ENCODE results near the gene STK32C. TPM values are rescaled to one million over a fixed set of nuclear protein-coding genes. Genes with fewer than 3 reads are reported as not detected.

Gene STK32C
- total and polyA plus RNA-seq, 8 donors: 3.3 to 13.2 (median 5.2) TPM

DNA sequence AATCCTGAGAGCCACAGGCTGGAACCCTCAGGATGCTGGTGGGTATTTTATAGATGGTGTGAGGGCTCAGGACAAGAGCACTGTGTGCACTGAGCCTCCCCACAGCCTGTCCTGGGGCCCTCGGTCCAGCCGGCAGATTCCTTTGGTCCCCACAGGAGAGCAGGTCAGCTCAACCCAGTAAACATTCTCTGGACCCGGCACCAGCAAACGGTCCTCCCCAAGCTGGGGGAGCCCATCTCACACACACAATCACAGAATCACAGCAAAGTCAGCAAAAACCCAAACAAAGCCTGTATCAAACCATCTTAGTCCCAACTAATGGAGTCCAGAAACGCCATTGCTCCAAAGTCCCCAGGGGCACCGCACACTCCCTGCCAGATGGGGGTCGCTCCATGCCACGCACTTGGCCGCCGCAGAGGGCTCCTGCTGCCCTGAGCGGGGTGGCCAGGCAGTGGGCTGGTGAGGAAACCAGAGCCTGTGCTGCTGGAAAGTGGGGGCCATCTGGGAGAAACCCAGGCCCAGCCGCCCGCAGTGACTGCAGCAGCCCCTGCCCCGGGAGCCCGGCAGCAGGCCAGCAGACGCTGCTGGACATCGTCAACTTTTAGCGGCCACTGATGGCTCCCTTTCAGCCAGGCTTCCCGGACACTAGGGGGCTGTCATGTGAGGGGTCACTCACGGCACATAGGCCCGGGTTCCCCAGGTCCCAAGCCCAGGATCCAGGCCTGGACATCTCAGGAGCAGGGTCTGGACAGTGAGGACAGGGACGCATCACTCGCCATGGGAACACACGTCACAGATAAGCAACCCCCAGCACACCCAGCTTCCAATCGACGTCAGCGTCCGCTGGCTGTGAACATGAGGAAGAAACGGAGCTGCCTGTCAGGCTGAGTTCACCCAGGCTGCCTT is 68.4 kb downstream of the STK32C start:
- Histone ChIP-seq H3K27ac (no peak overlapping the region), H3K36me3 (no peaks in the 10 kb centered on the region), H3K4me3 (no peak overlapping the region), H3K9me3 (no peaks in the 10 kb centered on the region), H3K27me3 (no peaks in the 10 kb centered on the region), H3K4me1 (no peaks in the 10 kb centered on the region)
- DNase-seq: peak in 2 of 6 donors; percentile 24 to 35
- intact Hi-C loops (cut with DNase I): no loop called here
- peak in 1 of 4 donors; percentile 36 for ATAC-seq
- no peak for FAIRE-seq
- TF ChIP-seq, protein P1, sequence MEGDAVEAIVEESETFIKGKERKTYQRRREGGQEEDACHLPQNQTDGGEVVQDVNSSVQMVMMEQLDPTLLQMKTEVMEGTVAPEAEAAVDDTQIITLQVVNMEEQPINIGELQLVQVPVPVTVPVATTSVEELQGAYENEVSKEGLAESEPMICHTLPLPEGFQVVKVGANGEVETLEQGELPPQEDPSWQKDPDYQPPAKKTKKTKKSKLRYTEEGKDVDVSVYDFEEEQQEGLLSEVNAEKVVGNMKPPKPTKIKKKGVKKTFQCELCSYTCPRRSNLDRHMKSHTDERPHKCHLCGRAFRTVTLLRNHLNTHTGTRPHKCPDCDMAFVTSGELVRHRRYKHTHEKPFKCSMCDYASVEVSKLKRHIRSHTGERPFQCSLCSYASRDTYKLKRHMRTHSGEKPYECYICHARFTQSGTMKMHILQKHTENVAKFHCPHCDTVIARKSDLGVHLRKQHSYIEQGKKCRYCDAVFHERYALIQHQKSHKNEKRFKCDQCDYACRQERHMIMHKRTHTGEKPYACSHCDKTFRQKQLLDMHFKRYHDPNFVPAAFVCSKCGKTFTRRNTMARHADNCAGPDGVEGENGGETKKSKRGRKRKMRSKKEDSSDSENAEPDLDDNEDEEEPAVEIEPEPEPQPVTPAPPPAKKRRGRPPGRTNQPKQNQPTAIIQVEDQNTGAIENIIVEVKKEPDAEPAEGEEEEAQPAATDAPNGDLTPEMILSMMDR (IDR thresholded peaks at IDR 0.05): no peak
- 76 to 84% methylated on average over 29 of the region's 29 CpGs for WGBS, 2 donors

DNA sequence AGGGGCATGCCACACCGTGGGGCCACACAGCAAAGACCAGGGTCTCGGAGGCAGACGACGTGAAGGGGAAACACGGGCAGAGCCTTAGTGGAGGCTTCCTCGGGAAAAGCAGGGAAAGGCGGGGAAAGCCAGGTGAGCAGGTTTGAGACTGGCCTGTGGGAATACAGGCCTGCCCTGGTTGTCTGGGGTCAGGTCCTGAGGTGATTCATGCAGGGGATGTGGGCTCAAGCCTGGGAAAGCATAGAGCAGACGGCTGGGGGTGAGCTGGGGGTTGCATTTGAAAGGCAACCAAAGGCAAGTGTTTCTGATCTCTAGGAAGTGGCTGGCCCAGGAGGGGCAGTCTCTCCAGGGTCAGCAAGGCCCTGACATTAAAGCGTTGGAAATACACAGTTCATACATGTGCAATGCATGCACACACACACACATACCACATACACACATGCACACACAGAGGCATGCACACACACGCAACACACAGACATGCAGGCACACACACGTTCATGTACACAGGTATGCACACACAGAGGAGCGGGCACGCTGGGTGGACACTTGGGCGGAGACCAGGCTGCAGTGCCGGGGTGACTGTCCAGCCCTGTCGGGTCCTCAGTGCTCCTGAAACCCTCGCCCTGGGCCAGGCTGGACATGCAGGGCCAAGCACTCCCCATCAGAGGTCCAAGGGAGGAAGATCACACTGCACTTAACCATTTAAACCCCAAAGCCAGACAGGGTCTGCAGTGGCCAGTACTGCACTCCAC is 69.2 kb downstream of the STK32C start:
- no peak overlapping the region for H3K4me3 ChIP-seq
- FAIRE-seq: no peak

DNA sequence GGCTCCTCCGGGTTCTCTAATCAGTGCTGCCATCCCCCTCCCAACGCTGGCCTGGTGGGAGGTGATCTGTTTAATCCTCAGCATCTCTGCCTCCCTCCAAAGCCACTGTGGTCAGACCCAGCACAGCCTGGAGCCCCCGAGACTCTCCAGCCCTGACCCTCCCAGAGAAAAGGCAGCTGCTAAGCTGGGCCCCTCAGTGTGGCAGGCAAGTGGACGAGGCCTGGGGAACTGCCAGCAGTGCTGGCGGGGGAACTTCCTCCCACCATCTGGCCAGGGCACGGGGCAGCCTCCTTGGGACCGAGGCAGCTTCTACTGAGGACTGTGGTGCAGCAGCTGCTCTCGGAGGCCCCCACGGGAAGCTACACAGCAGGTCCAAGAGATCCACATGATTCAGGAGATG is 69.9 kb downstream of the STK32C start:
- DNase-seq (peak in 2 of 6 donors; percentile 7 to 43), FAIRE-seq (no peak), ATAC-seq (peak in 1 of 4 donors; percentile 14)
- 51 to 57% methylated on average over 9 of the region's 9 CpGs for WGBS, 2 donors
- H3K4me1 ChIP-seq: no peaks in the 10 kb centered on the region
- intact Hi-C loops (cut with DNase I): no loop called here
- H3K9me3 ChIP-seq: no peaks in the 10 kb centered on the region
- no peaks in the 10 kb centered on the region for H3K36me3 ChIP-seq
- TF ChIP-seq, protein P1 (IDR thresholded peaks at IDR 0.05): no peak
- no peak overlapping the region for H3K27ac ChIP-seq
- H3K27me3 ChIP-seq: no peaks in the 10 kb centered on the region
- H3K4me3 ChIP-seq: no peak overlapping the region

More for the DNA sequence above, 69.2 kb downstream of the STK32C start:
- peak in 2 of 6 donors; percentile 7 to 39 for DNase-seq
- intact Hi-C loops (cut with DNase I): no loop called here
- H3K27ac ChIP-seq: no peak overlapping the region
- 84 to 88% methylated on average over 17 of the region's 17 CpGs for WGBS, 2 donors
- TF ChIP-seq, protein P1 (IDR thresholded peaks at IDR 0.05): no peak
- H3K4me1 ChIP-seq: no peaks in the 10 kb centered on the region
- ATAC-seq: no peak
- H3K36me3 ChIP-seq: no peaks in the 10 kb centered on the region
- H3K9me3 ChIP-seq: no peaks in the 10 kb centered on the region
- no peaks in the 10 kb centered on the region for H3K27me3 ChIP-seq

DNA sequence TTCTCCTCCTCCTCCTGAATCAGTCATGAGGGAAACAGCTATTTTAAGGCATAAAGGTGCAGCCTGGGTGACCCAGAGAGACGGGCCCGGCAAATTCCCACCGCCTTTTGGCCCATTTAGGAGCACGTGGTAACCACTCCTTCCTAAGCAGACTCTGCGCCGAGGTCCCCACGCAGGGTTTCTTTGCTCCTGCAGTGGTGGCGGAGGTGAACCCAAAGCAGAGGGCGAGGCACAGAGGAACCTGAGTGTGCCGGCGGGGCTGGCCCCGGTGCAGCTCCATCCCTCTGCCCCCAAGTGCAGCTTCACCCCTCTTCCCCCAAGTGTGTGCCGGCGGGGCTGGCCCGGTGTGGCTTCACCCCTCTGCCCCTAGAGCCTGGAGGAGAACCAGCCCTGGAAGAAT is 70.4 kb downstream of the STK32C start:
- TF ChIP-seq, protein P1 (IDR thresholded peaks at IDR 0.05): no peak
- 82 to 86% methylated on average over 15 of the region's 15 CpGs for WGBS, 2 donors
- no peaks in the 10 kb centered on the region for H3K36me3 ChIP-seq
- H3K27me3 ChIP-seq: no peaks in the 10 kb centered on the region
- no peaks in the 10 kb centered on the region for H3K9me3 ChIP-seq
- FAIRE-seq: no peak
- H3K4me1 ChIP-seq: no peaks in the 10 kb centered on the region
- intact Hi-C loops (cut with DNase I): no loop called here
- no peak for ATAC-seq
- no peak overlapping the region for H3K27ac ChIP-seq
- no peak overlapping the region for H3K4me3 ChIP-seq
- DNase-seq: peak in 2 of 6 donors; percentile 8 to 49

All from pancreas (tissue), 10 donors.